GM18520 (cell line): ENCODE data around the gene COL9A1.

Source experiments
- ATAC-seq: cut with Tn5 transposase; IDR thresholded peaks from one replicate; pipeline ENCODE4 v1.9.1; 2021; ENCODE audit not compliant: unreplicated experiment

The COL9A1 gene

GRCh38 chr6:70234561-70235236 is 68.2 kb downstream of the COL9A1 start:
- ATAC-seq = no peak

- ATAC-seq = no peak
Measured at GRCh38 chr6:70231311-70231710, 71.6 kb downstream of the COL9A1 start.

GRCh38 chr6:70225055-70225454 is 77.8 kb downstream of the COL9A1 start:
- no peak for ATAC-seq

GRCh38 chr6:70222439-70222749 is 80.5 kb downstream of the COL9A1 start:
- ATAC-seq = no peak

- ATAC-seq = no peak
Measured at GRCh38 chr6:70221715-70222438, 81.0 kb downstream of the COL9A1 start.

- no peak for ATAC-seq
Measured at GRCh38 chr6:70221025-70221714, 81.7 kb downstream of the COL9A1 start.

GRCh38 chr6:70219943-70220613 is 82.8 kb downstream of the COL9A1 start:
- no peak for ATAC-seq

GRCh38 chr6:70216767-70217166 is 86.1 kb downstream of the COL9A1 start:
- no peak for ATAC-seq

GRCh38 chr6:70215460-70216108 is 87.3 kb downstream of the COL9A1 start:
- no peak for ATAC-seq

GRCh38 chr6:70210462-70210861 is 92.4 kb downstream of the COL9A1 start:
- ATAC-seq = no peak

GRCh38 chr6:70208235-70208790 is 94.6 kb downstream of the COL9A1 start:
- no peak for ATAC-seq

GRCh38 chr6:70198785-70199184 is 104.1 kb downstream of the COL9A1 start:
- no peak for ATAC-seq

- ATAC-seq = no peak
Measured at GRCh38 chr6:70196531-70196930, 106.4 kb downstream of the COL9A1 start.

- ATAC-seq = no peak
Measured at GRCh38 chr6:70194421-70194820, 108.5 kb downstream of the COL9A1 start.

GRCh38 chr6:70188202-70188601 is 114.7 kb downstream of the COL9A1 start:
- no peak for ATAC-seq

GRCh38 chr6:70186461-70186860 is 116.4 kb downstream of the COL9A1 start:
- no peak for ATAC-seq

GRCh38 chr6:70184723-70185122 is 118.2 kb downstream of the COL9A1 start:
- ATAC-seq = no peak

- ATAC-seq = no peak
Measured at GRCh38 chr6:70183538-70183937, 119.3 kb downstream of the COL9A1 start.

- peak; percentile 74 for ATAC-seq
Measured at GRCh38 chr6:70180901-70181599, 121.8 kb downstream of the COL9A1 start.

GRCh38 chr6:70180183-70180900 is 122.5 kb downstream of the COL9A1 start:
- peak; percentile 14 for ATAC-seq
